Stimulated activated CD4-positive, alpha-beta T cell treated with anti-CD3 and anti-CD28 coated beads, Interleukin-1b, Interleukin-23, amount 100 ng/mL, for 4 hours (primary cell): ENCODE results near the gene UQCR11.

Source experiments
- DNase-seq, 2 donors: peaks; one replicate each; pipeline ENCODE4 v3.0.0-alpha.2; 2020; ENCODE audit warnings: low read depth in 2 of 2

UQCR11 gene

DNA sequence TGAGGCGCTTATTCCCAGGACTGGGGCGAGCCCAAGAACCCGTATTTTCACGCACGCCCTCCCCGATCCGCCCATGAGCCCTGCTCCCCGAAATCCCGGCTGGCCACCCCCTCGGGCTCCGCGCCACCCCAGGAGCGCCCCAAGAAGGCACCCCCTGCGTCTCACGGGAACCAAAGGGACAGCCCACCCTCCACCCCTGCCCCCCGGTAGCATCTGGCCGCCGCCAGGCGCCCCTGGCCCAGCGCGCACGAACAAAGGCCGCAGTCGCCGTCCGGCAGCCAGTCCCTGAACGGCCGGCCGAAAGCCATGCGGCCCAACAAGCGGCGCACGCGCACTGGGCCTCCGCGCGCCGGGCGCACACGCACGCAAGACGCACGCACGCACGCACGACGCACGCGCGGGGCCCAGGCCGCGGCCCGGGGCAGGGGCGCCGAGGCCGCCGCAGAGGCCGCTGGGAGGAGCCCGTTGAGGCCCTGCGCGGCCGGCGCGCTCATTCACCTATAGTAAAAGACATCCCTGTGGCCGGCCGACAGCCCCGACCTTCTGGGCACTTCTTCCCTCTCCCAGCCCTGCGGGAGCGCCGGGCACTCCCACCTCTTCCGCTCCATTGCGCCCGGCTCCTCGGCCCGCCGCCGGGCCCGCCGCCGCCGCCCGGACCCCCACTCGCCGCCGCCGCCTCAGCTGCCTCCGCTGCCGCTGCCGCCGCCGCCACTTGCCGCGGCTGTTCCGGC, 13.1 kb downstream of the UQCR11 start:
- DNase-seq: peak; percentile 71 to 79

DNA sequence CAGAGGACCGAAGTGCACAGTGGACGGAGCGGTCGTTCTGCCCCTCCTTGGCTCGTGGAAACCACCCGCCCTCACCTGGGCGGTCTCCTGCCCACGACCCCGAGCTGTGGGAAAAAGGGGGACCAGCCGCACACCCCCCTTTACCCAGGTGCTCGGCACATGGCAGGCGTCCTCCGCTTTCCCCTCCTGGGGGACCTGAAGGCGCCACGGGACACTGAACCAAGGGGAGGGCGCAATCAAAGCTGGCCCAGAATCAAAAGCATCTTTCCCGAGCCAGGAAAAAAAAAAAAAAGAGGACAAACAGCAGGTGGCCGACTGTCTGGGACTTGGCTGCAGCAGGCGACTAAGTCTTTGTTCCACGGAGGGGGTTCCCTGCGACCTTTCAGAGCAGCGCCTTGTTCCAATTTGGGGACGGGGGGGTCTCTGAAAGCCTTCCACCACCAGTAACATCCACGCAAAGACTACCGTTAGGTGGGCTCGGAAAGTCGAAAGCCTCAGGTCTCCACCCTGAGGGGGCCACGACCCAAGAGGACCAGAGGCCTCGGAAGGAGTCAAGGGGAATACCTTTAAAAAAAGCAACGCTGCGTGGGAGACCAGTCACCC, 13.7 kb downstream of the UQCR11 start:
- no peak for DNase-seq

DNA sequence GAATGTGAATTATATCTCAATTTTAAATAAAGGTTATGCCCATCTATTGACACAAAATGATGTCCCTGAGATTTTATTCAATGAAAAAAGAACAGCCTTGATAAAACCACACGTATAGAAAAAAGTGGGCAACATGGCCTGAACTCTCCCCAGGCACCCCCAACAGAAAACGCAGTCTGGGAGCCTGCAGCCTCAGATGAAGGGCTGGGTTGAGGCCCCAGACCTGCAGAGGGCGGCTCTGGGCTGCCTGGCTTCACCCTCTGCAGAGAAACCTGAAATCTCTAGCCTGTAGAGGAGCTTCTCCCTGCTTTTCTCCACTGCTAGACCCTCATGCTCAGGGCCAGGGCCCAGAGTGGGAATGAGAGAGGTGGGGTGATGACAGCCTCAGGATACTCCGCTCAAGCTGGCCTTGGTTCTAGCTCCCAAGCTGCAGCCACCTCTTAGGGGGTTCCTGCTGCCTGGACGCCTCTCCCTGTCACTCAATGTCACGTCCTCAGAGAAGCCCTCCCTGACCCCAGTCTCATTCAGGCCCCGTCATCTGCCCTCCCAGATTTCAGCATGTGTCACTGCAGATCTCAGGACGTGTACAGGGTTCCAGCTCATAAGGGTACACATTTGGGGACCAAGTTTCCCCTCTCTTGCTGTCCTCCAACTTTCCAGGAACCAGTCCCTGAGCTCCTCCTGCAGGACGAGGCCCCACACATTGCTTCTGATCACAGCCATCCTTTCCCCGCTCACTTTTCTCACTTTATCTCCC, 14.4 kb downstream of the UQCR11 start:
- DNase-seq: no peak

DNA sequence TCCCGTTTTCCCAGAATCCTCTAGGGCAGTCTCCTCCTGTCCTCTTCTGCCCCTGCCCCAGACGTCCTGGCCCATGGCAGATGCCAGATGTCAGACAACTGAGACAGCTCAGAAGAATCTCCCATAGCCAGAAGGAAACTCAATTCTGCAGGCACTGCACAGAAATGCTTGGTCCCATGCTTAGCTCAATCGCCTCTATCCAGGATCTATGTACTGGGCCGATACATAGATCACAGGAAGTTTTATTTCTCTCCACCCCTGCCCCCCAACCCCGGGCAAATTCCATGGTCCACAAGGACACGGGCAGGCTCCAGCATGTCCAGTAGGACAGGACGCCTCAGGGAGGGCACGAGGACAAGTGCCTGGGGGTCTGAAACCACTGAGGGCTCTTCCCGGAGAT, 17.4 kb downstream of the UQCR11 start:
- no peak for DNase-seq

DNA sequence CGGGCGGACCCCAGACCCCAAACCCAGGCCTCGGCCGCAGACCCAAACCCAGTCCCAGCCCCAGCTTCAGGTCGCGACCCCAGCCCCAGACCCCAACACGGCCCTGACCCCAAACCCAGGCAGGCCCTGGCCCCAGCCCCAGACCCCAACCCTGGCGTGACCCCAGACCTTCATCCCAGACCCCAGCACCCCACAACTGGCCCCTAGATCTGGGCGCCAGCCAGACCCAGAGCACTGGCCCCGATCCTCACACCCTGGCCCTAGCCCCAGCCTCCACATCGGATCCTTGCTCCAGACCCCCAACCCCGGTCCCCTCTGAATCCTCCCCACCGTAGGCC, 20.1 kb downstream of the UQCR11 start:
- no peak for DNase-seq

DNA sequence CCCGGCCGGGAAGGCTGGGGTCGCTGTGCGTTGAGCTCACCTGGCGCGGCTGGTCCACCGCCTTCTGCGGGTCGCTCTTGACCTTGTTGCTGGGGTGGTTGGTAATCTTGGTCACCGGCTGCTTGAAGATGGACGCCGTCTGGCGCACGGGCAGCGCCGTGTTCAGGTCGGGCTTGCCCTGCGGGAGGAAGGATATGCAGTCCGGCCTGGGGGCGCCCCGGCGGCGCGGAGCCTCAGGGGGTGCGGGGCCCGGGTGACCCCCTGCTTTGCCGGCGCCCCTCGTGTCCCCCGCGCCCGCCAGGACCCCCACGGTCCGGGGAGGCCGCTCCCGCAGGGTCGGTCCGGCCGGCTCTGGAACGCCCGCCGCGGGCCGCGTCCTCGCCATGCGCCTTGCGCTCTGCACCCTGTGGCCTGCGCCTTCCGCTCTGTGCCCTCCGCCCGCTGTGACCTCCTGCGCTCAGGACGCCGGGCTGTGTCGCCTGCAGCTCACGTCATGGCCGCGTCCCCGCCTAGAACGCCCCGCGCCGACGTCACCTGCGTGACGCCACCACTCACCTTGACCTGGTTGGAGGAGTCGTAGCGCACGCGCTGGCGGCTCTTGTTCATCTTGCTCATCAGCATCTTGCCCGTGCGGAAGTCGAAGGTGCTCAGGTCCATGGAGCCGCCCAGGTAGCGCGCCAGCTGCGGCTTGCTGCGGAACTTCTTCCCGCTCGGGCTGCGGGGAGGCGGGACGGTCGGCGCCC, 20.6 kb downstream of the UQCR11 start:
- no peak for DNase-seq

DNA sequence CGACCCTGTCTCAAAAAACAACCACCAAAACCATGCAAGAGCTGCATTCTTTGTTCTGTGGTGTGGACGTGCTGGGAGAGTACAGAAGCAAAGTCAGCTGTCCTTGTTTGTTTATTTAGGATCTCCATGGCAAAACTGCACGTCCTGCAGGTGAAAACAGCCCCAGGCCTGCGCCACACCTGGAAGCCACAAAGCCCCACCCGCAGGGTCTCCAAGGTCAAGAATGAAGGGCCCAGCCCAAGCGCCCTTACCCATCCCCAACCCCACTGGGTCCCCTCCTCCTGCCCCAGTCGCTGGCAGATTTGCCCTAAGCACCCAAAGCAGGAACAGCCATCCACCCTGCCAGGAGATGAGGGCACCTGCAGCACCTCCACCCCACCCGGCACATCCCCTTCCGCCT, 23.1 kb downstream of the UQCR11 start:
- DNase-seq: no peak

DNA sequence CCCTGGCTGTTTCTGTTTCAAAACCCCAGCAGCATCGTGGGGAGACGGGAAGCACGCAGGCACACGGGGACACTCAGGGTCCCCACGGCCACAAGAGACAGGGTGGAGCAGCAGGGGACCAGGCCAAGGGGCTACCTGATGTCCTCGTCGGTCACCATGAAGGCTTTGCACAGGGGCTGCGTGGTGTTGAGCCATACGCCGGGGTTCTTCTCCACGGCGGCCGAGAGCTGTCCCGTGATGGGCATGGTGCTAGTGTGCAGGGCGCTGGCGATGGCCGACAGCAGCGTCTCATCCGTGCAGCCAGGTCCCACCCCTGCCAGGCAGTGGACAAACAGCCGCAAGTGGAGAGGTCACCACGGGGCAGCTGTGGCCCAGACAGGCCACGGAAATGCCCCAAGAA, 24.3 kb downstream of the UQCR11 start:
- DNase-seq: no peak

DNA sequence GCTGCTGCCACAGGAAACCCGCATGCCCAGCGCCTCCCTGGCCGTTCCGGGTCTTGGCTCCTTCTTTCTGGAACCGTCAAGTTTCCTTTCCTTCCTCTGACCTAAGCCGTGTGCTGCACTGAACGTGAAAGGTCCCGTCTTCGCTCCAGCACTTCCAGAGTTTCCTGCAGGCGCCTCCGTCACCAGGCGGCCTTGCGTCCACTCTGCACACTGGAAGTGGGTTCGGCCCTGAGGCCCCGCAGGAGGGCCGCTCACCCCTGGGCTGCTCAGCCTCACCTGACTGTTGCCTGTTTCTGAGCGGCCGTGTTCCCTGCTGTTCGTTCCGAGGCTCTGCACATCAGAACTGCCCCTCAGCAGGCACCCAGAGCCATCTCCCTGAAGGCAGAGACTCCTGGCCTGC, 24.9 kb downstream of the UQCR11 start:
- DNase-seq: no peak

DNA sequence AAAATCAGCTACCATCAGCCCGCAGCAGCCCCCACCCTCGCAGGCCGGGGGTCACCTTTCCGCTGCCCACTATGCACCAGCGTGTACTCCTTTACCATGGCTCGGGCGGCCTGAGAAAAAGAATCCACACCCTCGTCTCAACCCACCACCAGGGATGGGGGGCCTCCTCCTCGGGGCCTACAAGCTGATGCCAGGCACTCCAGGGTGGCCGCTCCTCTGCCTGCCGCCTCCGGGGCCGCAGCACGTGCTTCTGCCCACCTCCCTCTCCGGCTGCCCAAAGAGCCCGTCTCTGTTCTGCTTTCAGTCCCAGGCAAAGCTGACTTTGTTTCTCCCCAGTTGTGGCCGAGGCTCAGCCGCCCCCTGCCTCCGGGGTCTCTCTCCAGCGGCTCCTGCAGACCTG, 26.0 kb downstream of the UQCR11 start:
- no peak for DNase-seq

DNA sequence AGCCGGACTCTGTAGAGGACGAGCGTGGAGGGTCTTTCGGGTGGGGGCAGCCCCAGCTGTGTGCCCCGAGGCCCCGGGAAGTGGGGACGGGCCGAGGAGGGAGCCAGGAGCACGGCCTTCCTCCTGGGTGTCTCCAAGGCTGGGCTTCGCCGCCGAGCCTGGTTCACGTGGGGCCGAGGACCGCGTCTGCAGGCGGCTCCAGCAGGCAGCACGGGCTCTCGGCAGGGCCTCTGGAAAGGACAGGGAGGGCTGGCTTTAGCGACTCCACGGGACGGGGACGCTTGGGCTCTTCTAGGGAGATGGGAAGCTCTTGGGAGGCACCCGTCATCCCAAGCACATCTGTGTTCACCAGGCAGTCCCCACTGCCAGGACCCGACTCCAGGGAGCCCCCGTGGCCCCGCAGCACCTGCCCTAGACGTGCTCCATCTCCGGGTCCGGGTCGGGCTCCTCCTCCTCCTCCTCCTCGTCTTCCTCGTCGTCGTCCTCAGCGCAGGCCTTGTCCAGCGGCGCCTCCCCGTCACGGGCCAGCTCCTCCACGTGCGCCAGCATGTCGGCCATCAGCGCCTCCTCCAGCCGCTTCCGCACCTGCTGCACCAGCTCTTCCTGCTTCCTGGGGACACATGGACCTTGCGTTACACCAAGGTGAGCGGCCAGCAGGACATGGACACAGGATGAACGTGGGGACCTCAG, 27.2 kb downstream of the UQCR11 start:
- no peak for DNase-seq

DNA sequence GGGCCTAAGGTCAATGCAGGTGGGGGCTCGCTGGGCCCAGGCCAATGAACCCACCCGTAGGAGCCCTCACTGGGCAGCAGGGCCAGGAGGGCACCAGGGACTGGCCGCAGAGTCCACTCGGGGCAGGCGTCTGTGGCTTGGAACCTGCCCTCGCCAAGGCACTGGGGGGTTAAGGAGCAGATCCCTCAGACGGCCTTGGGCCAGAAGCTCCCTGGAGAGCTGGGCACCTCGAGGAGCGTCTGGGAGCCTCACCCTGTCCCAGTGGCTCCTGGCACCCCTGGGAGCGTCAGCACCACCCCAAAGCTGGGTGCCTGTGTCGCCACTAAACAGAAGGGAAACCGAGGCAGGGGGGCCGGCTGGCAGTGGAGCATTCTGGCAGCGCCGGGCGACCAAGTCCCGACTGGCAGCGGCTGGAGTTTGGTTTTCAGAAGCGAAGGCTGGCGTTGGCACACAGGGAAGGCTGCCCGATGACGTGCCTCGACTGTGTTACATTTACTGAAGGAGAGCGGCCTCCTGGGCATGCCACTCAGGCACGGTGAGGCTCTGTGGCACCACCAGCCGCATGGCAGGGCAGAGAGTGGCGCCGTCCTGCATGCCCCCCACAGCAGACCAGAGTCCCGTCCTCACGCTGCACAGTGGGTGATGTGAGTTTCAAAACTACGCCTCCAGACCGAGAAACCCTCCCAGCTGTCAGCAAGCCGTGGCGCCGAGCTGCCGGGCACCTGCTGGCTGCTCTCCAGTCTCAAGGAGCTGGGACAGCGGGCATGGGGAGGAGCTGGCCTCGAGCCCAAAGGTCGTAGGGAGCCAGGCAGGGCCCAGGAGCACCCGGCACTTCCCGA, 28.0 kb downstream of the UQCR11 start:
- DNase-seq: no peak

DNA sequence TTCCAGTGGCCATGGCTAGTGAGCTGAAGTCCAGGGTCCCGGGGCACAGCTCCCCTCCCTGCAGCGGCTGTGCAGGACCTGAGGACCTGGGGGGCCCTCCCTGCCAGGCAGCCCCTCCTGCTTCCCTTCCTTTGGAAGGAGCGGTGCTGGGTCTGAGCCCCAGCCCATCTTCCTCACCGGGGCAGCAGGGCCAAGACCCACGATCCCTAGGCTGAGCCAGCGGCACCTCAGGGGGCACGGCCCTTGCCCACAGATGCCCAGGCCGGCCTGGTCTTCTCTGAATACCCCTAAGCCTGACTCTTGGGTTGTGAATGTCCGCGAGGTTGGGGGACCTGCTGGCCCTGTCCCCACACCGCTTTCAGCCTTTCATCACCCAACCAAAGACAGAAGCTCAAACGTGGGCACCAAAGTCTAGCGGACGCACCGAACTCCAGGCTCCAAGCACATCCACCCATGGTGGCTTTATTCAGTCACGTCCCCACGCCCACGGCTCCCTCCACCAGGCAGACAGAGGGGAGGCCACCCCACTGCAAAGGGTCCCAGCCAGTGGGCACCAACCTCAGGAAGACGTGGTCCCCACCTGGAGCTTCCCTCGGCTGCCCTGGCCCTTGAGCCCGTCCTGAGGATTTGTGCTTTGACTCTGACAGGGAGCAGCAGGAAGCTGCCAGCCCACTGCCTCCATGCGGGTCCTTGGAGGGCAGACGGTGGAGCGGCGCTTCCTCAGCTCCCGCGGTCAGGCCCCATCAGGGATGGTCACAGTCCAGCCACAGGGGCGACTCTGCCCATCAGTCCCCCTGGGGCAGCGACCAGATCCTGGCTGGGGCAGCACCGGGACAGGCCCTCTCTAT, 28.8 kb downstream of the UQCR11 start:
- DNase-seq: no peak

DNA sequence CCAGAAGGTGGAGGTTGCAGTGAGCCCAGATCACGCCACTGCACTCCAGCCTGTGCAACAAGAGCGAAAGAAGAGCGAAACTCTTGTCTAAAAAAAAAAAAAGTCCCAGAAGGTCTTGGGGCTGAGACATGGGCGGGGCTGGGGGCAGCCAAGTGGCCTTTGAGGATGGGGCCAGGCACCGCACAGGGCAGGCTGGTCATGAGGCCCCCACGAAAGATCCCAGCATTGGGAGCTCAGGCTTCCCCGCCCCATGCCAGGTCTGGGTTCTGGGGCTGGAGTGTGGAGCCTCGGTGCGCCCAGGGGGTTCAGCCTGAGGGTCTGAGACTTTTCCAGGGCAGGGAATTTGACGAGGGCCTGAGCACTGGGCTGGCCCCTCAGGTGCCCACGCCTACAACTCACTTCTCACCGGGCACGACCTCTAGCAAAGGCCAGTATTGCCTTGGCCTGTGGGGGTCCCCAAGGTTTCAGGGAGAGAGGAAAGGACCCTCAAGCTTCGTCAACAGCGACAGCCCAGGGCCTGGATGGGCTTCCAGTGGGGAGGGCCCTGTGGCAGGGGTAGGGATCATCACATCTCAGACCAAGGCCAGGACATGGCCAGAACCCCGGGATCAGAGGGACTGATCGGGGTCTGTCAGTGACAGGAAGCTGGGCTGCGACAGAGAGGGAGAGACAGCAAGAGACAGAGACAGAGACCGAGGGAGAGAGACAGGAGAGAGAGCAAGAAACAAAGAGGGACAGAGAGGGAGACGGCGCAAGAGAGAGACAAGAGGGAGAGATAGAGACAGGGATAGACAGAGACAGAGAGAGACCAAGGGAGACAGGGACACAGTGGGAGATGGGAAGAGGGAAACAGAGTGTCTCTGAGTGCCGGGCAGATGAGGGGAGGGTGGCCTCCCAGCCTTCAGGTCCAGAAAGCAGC, 29.7 kb downstream of the UQCR11 start:
- no peak for DNase-seq

DNA sequence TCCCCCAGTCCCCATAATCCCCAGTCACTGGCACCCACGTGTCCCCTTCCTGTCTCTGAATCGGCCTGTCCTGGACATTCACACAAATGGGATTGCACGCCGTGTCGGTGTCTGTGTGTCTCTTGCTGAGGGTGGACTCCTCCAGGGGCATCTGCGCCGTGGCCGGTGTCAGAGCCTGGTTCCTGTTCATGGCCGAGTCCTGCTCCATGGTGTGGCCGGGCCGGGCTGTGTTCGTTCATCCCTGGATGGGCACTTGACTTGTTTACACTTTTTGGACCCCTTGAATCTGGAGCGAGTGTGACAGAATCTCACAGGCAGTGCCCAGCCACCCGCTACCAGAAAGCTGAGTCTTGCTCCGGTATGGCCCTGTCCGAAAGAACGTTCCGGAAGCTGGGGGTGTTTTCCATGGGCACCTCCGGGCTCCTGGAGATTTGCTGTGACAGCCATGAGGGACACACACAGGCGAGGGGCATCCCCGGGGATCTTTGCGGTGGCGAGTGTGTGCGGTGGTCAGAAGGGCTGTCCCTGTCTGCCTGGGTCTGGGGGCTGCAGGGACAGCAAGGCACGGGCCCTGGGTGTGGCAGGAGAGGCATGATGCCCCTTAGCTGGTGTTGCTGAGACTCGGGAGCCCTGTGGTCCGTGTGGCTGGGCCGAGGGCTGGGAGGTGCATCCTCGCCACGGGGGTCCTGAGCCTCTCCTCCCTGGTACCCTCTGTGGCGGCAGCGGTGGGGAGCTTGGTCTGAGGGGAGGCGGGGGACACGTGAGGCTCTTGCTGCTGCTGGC, 30.7 kb downstream of the UQCR11 start:
- no peak for DNase-seq

DNA sequence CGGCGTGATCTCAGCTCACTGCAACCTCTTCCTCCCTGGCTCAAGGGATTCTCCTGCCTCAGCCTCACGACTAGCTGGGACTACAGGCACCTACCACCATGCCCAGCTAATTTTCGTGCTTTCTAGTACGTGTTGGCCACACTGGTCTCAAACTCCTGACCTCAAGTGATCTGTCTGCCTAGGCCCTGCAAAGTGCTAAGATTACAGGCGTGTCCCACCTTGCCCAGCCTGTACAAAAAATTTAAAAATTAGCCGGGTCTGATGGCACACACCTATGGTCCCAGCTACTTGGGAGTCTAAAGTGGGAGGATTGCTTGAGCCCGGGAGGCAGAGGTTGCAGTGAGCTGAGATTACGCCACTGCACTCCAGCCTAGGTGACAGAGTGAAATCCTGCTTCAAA, 32.5 kb downstream of the UQCR11 start:
- DNase-seq: no peak

DNA sequence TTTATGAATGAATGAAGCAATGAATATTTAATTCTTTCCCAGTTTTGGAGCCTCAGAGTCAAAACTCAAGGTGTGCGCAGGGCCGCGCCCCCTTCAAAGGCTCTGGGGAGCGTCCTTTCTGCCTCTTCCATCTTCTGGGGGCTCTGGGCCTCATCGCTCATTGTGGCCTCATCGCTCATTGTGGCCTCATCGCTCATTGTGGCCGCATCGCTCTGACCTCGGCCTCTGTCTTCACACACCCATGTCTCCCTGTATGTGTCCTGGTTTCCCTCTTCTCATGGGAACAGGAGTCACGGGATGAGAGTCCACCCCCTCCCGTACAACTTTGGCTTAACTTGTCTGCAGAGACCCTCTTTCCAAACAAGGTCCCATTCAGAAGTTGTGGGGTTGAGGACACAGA, 33.9 kb downstream of the UQCR11 start:
- no peak for DNase-seq

DNA sequence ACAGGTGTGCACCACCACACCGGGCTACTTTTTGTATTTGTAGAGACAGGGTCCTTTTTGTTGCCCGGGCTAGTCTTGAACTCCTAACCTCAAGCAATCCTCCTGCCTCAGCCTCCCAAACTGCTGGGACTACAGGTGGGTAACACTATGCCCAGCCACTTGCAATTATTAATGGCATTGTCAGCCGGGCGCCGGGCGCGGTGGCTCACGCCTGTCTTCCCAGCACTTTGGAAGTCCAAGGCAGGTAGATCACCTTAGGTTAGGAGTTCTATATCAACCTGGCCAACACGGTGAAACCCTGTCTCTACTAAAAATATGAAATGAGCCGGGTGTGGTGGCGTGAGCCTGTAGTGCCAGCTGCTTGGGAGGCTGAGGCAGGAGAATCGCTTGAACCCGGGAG, 34.4 kb downstream of the UQCR11 start:
- no peak for DNase-seq
